Measurements from ENCODE around the gene TPPP2.
A peak's percentile ranks its signal among the peaks of the same experiment; 100 is the strongest.

TPPP2 gene

DNA sequence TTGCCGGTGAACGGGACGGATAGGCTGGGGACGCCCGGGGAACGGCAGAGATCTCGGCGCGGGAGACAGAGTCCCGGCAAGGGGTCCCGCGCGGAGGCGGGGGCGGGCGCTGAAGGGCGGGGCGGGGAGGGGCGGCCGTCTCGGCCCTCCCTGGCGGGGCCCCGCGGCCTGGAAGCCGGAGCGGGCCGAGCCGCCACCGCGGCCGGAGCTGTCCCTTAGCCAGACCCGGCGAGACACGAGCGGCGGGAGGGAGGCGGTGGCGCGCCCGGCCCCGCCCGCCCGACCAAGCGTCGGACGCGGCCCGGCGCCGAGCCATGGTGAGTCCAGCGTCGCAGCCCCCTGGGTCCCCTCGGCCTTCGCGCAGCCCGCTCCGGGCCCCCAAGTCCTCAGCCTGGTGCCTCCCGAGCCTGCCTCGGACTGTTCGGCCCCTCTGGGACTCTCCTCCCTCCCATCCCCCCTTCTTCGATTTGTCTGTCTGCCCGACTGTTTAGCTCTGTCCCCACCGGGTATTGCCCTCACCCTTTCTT, 40.1 kb downstream of the TPPP2 start, which contains the start of gene ARHGEF40:
Gene ARHGEF40 (plus strand): TSS at position 222 of the 527 bp plus-strand sequence. CDS start 93 bp downstream, at position 315.
- DNase-seq, result peak; percentile 35
- in situ Hi-C loops (cut with HindIII; ENCODE audit: low pct_ligation_motif_present, low pct_unique_long_range_greater_than_20kb, low sequenced_read_pairs), result no loop called here

DNA sequence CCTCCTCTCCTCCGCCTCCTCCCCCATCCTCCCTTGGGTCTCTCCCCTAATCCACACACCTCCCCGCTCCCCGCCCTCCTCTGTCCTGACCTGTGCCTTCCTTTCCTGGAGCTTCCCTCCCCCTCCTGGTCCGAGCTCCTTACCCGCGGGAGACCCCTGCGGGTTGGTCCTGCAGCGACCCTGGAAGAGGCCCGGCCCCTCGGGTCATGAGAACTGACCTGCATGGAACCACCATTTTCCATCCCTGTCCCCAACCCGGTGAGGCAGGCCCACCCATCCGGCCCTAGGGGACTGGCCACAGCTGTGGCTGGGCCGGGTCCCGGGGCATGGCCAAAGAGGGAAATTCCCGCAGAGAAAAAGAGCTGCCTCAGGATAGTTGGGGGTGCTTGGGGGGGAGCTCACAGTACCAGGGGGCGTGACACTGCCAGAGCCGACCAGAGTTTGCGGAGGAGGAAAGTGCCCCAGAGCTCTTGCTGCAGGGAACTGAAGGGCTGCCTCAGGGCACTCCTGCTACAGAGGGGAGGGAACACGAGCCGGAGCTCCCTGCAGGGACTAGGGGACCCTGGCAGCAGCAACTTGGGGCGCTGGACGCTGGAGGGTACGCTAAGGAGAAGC, 40.7 kb downstream of the TPPP2 start:
- peak; percentile 37 for DNase-seq
- in situ Hi-C loops (cut with HindIII; ENCODE audit: low pct_ligation_motif_present, low pct_unique_long_range_greater_than_20kb, low sequenced_read_pairs), result no loop called here

DNA sequence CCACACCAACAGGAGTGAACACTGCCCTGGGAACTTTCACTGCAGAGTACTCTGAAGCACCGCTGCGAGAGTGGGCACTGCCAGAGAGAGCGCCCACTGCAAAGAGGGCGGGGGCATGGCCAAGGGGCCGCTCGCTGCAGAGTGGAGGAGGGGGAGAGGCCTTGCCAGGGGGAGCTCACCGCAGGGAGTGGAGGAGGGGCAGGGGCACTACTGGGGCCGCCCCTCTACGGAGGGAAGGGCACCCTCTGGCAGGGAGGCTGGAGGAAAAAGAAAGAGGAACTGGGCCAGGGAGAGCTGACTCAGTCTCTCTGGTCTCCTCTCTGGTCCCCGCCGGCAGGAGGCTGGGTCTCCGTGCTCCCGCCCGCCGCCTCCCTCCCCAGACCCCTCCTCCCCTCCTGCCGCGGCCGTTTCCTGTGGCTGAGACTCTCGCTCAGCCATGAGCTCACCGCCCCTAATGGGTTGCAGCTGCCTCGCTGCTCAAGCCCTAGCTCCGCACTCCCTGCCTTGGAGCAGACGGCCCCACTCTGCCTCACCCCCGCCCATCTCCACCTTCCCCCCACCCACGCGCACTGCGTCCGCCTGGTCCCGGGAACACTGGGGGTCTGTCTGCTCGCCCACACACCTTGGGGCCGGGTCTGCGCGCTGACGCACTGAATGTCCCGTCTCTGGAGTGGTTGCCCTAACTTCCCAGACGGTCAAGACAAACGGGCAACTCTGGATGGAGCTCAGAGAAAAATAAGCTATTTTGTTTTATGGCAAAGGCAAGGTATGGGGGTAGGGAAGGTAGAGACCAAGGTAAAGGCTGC, 41.4 kb downstream of the TPPP2 start:
- in situ Hi-C loops (cut with HindIII; ENCODE audit: low pct_ligation_motif_present, low pct_unique_long_range_greater_than_20kb, low sequenced_read_pairs), result no loop called here
- peak; percentile 85 for DNase-seq

- DNase-seq, result no peak
- in situ Hi-C loops (cut with HindIII; ENCODE audit: low pct_ligation_motif_present, low pct_unique_long_range_greater_than_20kb, low sequenced_read_pairs), result no loop called here
Measured at GRCh38 chr14:21072031-21072473, 42.0 kb downstream of the TPPP2 start.

DNA sequence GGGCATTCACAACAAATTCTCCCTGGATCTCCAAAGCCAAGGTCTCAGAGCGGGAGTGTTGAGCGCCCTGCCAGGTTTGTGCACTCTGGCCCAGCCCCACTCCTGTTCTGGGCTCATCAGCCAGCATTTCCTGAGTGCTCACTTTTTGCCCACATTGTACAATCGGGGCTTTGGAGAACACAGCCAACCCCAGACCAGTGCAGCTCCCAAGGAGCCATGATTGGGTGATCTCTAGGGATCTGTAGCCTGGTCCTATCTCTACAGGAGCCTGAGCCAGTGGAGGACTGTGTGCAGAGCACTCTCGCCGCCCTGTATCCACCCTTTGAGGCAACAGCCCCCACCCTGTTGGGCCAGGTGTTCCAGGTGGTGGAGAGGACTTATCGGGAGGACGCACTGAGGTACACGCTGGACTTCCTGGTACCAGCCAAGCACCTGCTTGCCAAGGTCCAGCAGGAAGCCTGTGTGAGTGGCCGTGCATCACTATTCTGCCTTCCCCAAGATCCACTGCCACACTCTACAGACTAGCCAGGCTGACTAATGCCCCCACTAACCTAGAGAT, 42.8 kb downstream of the TPPP2 start:
- in situ Hi-C loops (cut with HindIII; ENCODE audit: low pct_ligation_motif_present, low pct_unique_long_range_greater_than_20kb, low sequenced_read_pairs), result no loop called here
- DNase-seq, result no peak

DNA sequence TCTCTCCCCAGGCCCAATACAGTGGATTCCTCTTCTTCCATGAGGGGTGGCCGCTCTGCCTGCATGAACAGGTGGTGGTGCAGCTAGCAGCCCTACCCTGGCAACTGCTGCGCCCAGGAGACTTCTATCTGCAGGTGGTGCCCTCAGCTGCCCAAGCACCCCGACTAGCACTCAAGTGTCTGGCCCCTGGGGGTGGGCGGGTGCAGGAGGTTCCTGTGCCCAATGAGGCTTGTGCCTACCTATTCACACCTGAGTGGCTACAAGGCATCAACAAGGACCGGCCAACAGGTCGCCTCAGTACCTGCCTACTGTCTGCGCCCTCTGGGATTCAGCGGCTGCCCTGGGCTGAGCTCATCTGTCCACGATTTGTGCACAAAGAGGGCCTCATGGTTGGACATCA, 43.9 kb downstream of the TPPP2 start:
- DNase-seq, result no peak
- in situ Hi-C loops (cut with HindIII; ENCODE audit: low pct_ligation_motif_present, low pct_unique_long_range_greater_than_20kb, low sequenced_read_pairs), result no loop called here

DNA sequence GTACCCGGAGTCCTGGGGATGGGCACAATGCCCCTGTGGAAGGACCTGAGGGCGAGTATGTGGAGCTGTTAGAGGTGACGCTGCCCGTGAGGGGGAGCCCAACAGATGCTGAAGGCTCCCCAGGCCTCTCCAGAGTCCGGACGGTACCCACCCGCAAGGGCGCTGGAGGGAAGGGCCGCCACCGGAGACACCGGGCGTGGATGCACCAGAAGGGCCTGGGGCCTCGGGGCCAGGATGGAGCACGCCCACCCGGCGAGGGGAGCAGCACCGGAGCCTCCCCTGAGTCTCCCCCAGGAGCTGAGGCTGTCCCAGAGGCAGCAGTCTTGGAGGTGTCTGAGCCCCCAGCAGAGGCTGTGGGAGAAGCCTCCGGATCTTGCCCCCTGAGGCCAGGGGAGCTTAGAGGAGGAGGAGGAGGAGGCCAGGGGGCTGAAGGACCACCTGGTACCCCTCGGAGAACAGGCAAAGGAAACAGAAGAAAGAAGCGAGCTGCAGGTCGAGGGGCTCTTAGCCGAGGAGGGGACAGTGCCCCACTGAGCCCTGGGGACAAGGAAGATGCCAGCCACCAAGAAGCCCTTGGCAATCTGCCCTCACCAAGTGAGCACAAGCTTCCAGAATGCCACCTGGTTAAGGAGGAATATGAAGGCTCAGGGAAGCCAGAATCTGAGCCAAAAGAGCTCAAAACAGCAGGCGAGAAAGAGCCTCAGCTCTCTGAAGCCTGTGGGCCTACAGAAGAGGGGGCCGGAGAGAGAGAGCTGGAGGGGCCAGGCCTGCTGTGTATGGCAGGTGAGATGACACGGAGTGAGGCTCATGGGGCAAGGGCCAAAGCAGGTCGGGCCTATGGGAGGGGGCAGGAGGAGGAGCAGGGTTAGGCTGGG, 44.6 kb downstream of the TPPP2 start:
- in situ Hi-C loops (cut with HindIII; ENCODE audit: low pct_ligation_motif_present, low pct_unique_long_range_greater_than_20kb, low sequenced_read_pairs), result no loop called here
- no peak for DNase-seq

GRCh38 chr14:21075719-21076437, 45.9 kb downstream of the TPPP2 start:
- in situ Hi-C loops (cut with HindIII; ENCODE audit: low pct_ligation_motif_present, low pct_unique_long_range_greater_than_20kb, low sequenced_read_pairs), result no loop called here
- DNase-seq, result no peak

GRCh38 chr14:21077672-21078071, 47.7 kb downstream of the TPPP2 start:
- DNase-seq, result no peak
- in situ Hi-C loops (cut with HindIII; ENCODE audit: low pct_ligation_motif_present, low pct_unique_long_range_greater_than_20kb, low sequenced_read_pairs), result no loop called here

GRCh38 chr14:21078287-21078686, 48.3 kb downstream of the TPPP2 start:
- in situ Hi-C loops (cut with HindIII; ENCODE audit: low pct_ligation_motif_present, low pct_unique_long_range_greater_than_20kb, low sequenced_read_pairs), result no loop called here
- no peak for DNase-seq

GRCh38 chr14:21078726-21079125, 48.7 kb downstream of the TPPP2 start:
- DNase-seq, result no peak
- in situ Hi-C loops (cut with HindIII; ENCODE audit: low pct_ligation_motif_present, low pct_unique_long_range_greater_than_20kb, low sequenced_read_pairs), result no loop called here

DNA sequence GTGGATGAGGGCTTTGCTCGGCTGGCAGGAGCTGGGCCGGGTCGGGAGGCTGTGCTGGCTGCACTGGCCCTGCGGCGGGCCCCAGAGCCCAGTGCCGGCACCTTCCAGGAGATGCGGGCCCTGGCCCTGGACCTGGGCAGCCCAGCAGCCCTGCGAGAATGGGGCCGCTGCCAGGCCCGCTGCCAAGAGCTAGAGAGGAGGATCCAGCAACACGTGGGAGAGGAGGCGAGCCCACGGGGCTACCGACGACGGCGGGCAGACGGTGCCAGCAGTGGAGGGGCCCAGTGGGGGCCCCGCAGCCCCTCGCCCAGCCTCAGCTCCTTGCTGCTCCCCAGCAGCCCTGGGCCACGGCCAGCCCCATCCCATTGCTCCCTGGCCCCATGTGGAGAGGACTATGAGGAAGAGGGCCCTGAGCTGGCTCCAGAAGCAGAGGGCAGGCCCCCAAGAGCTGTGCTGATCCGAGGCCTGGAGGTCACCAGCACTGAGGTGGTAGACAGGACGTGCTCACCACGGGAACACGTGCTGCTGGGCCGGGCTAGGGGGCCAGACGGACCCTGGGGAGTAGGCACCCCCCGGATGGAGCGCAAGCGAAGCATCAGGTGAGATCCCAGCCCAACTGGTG, 51.6 kb downstream of the TPPP2 start:
- in situ Hi-C loops (cut with HindIII; ENCODE audit: low pct_ligation_motif_present, low pct_unique_long_range_greater_than_20kb, low sequenced_read_pairs), result no loop called here
- no peak for DNase-seq

Measured in ACHN (cell line).